ENCODE data around the gene FARP2.
"Not testable (repeated sequence)": the region's sequence is repeated elsewhere in the genome, so short reads cannot be mapped to it uniquely, and the experiment has no call there.

FARP2 gene

DNA sequence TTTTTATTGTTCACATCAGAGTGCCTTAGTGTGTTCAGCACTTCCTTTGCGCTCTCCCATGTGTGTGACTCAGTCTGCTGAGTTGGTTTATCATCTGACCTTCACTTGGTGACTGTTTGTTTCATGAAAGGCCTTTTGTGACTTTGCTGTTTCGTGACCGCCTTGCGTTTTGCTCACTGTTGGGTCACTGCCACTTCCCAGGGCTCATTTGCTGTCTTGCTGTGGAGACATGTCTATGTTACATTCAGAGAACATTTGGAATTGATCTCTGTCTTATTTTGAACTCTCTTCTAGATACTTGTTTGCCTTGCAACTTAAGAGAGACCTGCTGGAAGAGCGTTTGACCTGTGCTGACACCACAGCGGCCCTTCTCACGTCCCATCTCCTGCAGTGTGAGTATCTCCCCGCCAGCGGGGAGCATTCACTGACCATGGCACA, 54.7 kb downstream of the FARP2 start:
- H3K4me3 ChIP-seq (ENCODE audit: control insufficient read depth, low read depth, low read length): no peak overlapping the region
- no peak for DNase-seq (ENCODE audit: low read depth)
- TF ChIP-seq, protein P1, sequence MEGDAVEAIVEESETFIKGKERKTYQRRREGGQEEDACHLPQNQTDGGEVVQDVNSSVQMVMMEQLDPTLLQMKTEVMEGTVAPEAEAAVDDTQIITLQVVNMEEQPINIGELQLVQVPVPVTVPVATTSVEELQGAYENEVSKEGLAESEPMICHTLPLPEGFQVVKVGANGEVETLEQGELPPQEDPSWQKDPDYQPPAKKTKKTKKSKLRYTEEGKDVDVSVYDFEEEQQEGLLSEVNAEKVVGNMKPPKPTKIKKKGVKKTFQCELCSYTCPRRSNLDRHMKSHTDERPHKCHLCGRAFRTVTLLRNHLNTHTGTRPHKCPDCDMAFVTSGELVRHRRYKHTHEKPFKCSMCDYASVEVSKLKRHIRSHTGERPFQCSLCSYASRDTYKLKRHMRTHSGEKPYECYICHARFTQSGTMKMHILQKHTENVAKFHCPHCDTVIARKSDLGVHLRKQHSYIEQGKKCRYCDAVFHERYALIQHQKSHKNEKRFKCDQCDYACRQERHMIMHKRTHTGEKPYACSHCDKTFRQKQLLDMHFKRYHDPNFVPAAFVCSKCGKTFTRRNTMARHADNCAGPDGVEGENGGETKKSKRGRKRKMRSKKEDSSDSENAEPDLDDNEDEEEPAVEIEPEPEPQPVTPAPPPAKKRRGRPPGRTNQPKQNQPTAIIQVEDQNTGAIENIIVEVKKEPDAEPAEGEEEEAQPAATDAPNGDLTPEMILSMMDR (IDR thresholded peaks at IDR 0.05; ENCODE audit: control insufficient read depth, insufficient read depth, low read depth, low read length, missing control alignments): no peak

DNA sequence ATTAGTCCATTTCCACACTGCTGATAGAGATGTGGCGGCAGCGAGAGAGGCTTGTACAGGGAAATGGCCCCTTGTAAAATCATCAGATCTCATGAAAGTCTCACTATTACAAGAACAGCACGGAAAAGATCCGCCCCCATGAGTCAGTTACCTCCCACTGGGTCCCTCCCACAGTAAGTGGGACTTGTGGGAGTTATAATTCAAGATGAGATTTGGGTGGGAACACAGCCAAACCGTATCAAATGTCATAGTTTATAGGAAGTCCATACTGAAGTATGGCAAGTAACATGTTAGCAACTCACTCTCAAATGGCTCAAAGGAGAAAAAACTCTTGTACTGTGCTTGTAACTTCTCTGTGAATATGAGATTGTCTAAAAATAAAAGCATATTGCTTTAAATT, 56.1 kb downstream of the FARP2 start:
- H3K4me3 ChIP-seq (ENCODE audit: control insufficient read depth, low read depth, low read length): no peak overlapping the region
- DNase-seq (ENCODE audit: low read depth): peak; percentile 69
- TF ChIP-seq, protein P1 (IDR thresholded peaks at IDR 0.05; ENCODE audit: control insufficient read depth, insufficient read depth, low read depth, low read length, missing control alignments): no peak

DNA sequence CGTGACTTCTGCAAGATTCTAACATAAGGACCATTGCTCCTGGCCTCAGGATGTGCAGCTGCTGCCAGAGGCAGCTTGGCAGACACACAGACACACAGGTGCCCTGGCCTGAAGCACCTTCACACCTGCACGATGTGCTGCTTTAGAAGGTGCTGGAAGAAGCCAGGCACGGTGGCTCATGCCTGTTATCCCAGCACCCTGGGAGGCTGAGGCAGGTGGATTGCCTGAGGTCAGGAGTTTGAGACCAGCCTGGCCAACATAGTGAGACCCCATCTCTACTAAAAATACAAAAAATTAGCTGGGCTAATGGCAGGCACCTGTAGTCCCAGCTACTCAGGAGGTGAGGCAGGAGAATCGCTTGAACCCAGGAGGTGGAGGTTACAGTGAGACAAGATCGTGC, 57.4 kb downstream of the FARP2 start:
- H3K4me3 ChIP-seq (ENCODE audit: control insufficient read depth, low read depth, low read length); DNase-seq (ENCODE audit: low read depth): not testable (repeated sequence)

DNA sequence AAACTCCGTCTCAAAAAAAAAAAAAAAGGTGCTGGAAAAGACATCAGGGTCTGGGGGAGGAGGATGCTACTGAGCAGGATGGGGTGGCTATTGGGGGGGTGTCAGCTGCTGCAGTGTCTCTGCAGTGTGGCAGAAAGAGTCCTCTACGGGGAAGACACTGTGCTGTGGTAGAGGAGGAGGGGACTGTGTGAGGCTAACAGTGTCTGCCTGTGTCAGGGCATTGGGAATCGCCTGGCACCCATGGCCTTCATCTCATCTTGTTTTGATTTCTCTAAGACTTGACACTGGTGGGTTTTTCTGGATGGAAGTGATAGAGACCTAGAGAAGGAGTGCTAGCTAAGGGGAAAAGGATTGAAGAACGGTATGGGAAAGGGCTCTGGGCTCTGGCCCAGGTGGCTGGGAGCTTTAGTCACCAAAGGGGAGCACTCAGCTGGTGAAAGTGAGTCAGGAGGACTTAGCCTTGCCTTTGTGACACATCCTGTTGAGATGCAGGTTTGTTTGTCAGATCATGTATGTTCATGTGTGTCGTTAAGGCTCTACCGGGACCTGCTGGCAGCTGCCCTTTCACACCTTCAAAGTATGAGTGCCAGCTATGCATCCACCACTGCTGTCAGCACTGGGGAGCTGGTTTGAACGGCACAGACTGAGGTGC, 58.0 kb downstream of the FARP2 start:
- H3K4me3 ChIP-seq (ENCODE audit: control insufficient read depth, low read depth, low read length): no peak overlapping the region
- DNase-seq (ENCODE audit: low read depth): no peak
- TF ChIP-seq, protein P1 (IDR thresholded peaks at IDR 0.05; ENCODE audit: control insufficient read depth, insufficient read depth, low read depth, low read length, missing control alignments): no peak

DNA sequence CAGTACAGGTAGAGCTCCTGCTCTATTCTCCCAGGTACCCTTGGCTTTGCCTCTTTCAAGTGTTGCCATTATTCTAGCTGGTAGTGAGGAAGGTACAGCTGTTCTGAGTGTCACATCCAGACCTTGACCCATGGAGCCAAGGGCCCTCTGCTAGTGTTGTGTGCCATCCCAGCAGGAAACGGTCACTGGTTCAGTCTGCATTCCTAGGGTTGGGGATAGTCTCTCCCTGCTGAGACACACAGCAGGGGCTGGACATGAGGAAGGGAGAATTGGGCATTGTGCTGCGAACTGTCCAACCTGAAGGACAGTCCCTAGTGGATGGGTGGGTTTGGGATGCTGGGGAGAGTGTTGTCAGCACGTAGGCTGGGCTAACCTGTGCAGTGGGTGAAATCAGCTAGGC, 59.1 kb downstream of the FARP2 start:
- H3K4me3 ChIP-seq (ENCODE audit: control insufficient read depth, low read depth, low read length): no peak overlapping the region
- no peak for DNase-seq (ENCODE audit: low read depth)
- TF ChIP-seq, protein P1 (IDR thresholded peaks at IDR 0.05; ENCODE audit: control insufficient read depth, insufficient read depth, low read depth, low read length, missing control alignments): no peak

DNA sequence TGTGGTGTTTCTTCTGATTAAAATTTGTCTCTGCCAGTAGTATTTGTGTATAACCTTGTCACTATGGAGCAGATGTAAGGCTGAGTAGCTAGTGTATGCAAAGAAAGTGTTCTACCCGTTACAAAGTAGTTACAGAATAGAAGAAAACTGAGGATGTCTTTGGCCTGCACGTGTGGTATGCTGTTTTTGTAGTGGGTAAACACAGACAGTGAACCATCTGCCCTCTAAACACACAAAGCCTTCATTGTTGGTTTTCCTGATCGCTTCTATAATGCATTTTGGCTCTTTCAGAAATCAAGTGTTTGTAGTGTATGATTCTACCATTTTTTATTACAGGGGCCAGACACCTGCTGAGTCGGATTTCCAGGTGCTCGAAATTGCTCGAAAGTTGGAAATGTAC, 61.5 kb downstream of the FARP2 start:
- TF ChIP-seq, protein P1 (IDR thresholded peaks at IDR 0.05; ENCODE audit: control insufficient read depth, insufficient read depth, low read depth, low read length, missing control alignments): no peak
- H3K4me3 ChIP-seq (ENCODE audit: control insufficient read depth, low read depth, low read length): no peak overlapping the region
- no peak for DNase-seq (ENCODE audit: low read depth)

DNA sequence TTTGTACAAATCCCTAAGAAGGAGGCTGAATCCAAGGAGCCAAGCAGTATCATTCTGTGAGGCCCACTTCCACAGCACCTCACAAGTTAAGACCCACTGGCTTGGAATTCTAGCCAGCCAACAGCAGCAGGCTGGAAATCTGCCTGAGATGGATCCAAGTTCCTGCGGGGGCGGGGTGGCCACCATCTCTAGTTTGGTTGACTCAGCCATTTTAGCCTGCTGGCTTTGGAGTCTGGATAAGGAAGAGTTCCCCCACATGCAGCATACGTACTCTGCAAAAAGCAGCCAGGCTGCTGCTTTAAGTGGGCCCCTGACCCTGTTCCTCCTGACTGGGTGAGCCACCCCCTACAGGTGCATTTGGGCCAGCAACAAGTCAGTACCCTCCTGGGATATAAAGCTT, 65.2 kb downstream of the FARP2 start:
- TF ChIP-seq, protein P1 (IDR thresholded peaks at IDR 0.05; ENCODE audit: control insufficient read depth, insufficient read depth, low read depth, low read length, missing control alignments): no peak
- H3K4me3 ChIP-seq (ENCODE audit: control insufficient read depth, low read depth, low read length): no peak overlapping the region
- DNase-seq (ENCODE audit: low read depth): no peak

DNA sequence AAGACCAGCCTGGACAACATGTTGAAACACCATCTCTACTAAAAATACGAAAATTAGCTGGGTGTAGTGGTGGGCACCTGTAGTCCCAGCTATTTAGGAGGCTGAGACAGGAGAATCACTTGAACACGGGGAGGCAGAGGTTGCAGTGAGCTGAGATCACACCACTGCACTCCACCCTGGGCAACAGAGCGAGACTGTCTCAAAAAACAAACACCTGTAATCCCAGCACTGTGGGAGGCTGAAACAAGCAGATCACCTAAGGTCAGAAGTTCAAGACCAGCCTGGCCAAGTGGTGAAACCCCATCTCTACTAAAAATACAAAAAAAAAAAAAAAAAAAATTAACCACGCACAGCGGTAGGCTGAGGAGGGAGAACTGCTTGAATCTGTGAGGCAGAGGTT, 65.9 kb downstream of the FARP2 start:
- not testable (repeated sequence) for H3K4me3 ChIP-seq (ENCODE audit: control insufficient read depth, low read depth, low read length); DNase-seq (ENCODE audit: low read depth)
